Neural cell (in vitro differentiated cells): ENCODE data around the gene P3H1.

Experiments
- CTCF ChIP-seq: fragments of 450-650 bp; IDR thresholded peaks from 2 replicates; pipeline ENCODE4 v1.5.1; 2014; ENCODE audit warnings: antibody characterized with exemption, mild to moderate bottlenecking, moderate library complexity; ENCODE audit not compliant: poor library complexity, severe bottlenecking
- MXI1 ChIP-seq: fragments of 450-650 bp; conservative IDR thresholded peaks from 2 replicates; pipeline ENCODE4 v1.6.1; 2014; ENCODE audit warnings: antibody characterized with exemption, mild to moderate bottlenecking; ENCODE audit not compliant: poor library complexity, severe bottlenecking

GRCh38 chr1:42736152-42736551, 30.7 kb downstream of the P3H1 start:
- TF ChIP-seq CTCF = no peak
- no peak for TF ChIP-seq MXI1
